ENCODE measurements around the gene OPHN1.

OPHN1 gene

DNA sequence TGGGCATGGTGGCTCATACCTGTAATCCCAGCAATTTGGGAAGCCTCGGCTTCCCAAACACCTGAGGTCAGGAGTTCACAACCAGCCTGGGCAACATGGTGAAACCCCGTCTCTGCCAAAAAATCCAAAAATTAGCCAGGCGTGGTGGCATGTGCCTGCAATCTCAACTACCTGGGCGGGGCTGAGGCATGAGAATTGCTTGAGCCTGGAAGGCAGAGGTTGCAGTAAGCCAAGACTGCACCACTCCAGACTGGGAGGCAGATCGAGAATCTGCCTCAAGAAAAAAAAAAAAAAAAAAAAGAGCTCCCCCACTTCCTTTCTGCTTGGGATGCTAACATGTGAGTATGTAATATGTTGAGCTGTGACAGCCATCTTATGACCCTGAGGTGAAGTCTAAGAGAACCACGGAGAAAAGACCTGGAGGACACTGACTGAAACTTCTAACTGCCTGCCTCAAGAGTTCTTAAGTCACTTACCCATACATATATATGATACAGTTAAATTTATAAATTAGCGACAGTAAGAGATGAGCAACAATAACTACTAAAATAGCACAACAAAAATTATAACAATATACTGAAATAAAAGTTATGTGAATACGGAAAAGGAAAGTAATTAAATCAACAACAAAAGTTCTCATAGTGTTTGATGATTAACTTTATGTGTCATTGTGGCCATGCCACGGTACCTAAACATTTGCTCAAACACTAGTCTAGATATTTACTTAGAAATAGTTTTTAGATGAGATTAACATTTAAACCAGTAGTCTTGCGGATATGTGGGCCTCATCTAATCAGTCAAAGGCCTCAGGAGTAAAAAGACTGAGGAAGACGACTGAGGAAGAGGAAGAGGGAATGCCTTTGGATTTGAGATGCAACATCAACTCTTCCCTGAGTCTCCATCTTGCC lies 178.3 kb downstream of the OPHN1 start:
- DNase-seq (ENCODE audit: low read depth in 3 of 3, low spot score in 1 of 3), result no peak

DNA sequence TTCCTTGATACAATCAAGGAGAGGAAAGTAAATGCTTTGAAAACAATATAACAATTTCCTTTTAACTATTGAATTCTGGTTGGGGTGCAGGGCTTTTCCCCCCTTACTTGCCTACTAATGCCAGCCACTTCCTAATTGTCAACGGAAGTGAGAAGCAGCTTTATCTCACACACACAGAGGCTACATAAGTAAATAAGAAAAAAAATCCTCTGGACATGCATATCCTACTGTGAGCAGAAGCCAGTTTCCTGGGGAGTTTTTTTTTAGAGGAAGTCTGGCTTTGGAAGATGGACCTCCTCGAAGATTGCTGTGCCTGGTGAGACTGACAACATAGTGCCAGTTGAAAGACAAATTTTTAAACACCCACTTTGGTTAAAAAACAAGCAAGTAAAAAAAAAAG lies 180.6 kb downstream of the OPHN1 start:
- DNase-seq (ENCODE audit: low read depth in 3 of 3, low spot score in 1 of 3), result no peak

DNA sequence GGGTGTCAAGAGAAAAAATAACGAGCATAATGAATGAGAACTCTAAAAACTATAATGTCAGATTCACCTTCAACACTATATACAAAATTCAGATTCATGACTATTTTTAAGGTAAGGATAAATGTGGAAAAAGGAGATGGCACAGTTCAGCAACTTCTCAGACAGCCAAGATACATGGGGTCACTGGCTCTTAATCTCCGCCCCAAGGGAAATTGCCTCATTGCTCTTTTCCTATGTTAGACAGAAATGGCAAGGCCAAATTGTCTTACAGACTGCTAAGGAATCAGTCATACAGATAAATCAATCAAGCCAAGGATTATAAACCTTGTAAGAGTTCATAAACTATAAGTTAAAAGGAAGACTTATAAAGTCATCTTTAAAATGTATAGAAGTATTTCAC lies 183.4 kb downstream of the OPHN1 start:
- no peak for DNase-seq (ENCODE audit: low read depth in 3 of 3, low spot score in 1 of 3)

DNA sequence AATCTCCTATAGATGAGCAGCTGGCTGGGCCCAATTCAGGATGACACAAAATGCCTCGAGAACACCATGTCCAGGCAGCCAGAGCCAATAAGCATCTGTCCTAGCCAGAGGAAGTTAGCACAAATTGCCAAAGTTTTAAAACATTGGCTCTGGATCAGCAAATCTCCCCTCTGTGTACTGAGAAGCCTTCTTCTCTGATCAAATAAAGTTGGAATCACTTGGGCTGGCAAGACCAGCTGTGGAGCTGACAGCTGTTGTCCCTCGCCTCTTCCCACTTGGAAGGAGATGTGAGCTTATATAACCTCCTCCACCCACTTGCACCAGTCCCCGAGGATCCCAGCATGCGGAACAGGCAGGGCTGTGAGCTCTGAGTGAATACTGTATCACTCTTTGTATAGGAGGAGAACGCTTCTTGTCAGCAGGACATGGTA lies 183.9 kb downstream of the OPHN1 start:
- no peak for DNase-seq (ENCODE audit: low read depth in 3 of 3, low spot score in 1 of 3)

DNA sequence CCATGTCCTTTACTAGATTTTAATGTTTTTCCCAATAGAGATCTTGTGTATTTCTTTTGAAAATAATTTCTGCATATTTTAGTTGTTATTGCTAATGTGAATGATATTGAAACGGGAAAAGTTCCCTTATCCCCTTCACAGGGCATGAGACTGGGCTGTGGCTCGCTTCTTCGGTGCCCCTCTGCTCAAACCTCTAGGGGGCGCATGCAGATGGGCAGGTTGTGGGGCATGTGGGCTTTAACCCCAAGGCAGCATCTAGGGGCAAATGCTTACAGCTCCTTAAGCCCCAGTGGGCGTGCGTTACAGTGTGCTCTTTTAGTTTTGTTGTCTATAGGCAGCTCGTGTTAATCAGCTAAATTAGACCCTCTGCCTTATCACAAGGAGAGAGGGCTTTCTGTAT lies 194.7 kb downstream of the OPHN1 start:
- DNase-seq (ENCODE audit: low read depth in 3 of 3, low spot score in 1 of 3), result no peak

DNA sequence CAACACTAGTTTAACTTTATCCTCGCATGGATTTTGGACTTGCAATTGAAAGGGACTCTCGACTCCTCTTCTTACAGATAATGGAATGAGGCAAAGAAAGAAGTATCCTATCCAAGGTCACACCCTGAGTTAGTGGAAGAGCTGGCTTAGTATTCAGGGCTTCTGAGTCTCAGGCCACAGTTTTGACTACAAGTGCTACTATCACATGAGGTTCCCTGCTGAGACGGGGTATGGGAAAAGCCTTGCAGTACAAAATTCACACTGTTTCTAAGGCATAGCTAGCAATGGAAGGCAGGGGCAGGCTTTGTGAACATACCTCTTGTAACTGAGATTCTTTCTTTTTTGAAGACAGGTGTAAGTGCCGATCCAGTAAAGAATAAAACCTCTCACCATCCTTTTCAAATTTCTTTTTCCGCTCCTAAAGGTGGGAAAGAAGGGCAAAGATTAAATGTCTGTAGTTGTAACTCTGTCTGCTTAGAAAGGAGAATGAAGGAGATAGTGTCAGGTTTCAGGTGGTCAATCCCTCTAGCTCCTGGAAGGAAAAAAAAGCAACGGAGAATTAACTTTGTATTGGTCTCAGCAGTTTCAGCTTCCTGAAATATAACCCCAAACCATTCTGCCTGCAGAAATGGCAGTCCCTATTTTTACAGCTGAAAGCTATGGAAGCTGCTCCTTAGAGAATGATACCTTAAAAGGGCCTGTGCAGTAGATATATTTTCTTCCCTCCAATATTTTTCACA lies 199.0 kb downstream of the OPHN1 start:
- DNase-seq (ENCODE audit: low read depth in 3 of 3, low spot score in 1 of 3), result no peak

DNA sequence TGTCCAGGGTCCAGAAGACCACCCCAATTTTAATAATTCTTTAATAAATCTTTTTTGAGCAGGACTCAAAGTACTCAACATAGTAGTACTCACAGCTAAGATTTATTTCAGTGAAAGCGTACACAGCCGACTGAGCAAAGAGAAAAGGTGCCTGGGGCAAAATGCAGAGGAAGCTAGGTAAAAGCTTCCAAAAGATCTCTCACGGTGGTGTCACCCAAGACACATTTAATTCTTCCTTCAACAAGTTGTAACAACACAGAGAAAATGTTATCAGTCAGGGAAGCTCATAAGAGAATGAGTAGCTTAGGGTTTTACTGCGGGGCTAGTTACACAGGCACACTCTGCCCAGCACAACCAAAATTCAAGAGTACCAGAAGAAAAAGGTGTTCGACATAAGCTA lies 201.1 kb downstream of the OPHN1 start:
- no peak for DNase-seq (ENCODE audit: low read depth in 3 of 3, low spot score in 1 of 3)

DNA sequence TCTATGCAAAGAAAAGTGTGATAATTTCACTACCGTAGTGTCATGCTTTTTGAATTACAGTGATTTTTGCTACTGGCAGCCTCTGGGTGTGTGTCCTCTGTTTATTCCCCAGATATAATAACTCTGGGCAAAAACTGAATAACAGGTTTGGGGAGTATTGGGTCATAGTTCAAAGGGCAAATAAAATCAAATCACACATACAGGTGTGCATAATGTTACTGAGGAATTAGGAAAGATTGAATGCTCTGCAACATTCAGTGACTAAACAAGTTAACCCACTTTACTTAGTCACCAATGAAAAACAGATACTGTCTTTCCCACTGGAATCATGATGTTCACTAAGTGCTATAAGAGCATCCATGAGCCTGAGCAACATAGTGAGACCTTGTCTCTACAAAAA lies 224.3 kb downstream of the OPHN1 start:
- no peak for DNase-seq (ENCODE audit: low read depth in 3 of 3, low spot score in 1 of 3)

DNA sequence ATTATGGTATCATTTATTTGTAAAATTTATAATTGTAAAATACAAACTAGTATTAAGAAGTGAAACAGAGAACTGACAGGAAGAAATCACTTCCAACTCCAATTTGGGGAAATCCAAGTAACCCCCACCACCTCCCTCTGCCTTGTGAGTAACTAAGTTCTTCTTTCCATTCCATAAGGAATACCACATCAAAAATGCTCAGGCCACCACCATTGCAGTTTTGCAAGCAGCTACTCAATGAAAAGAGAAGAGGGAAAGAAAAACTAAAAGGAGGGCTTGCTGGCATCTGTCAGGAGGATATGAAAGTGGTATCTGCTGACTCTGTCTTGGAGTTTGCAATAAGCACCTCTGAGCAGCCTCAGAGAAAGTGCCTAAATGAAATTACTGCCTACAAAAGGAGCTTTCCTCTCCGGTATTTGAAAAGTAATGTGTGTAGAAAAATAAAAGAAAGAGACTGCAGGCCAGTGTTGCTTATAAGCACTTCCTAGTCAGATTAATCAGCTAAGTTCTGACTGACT lies 228.7 kb downstream of the OPHN1 start:
- DNase-seq (ENCODE audit: low read depth in 3 of 3, low spot score in 1 of 3), result no peak

DNA sequence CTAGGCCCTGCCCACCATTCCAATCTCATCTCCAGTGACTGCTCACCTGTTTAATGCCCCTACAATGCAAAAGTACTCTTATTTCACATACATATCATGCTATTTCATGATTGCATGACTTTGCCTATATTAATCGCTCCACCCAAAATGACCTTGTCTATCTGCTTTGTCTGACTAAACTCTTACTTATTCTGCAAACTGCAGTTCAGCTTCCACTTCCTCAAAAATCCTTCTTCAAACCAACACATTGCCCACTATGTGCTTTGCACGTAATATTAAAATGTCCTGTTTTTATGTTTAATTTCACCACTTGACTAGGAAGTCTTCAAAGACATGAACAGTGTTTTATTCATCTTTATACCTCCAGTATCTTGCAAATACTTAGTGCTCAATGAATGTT lies 229.6 kb downstream of the OPHN1 start:
- no peak for DNase-seq (ENCODE audit: low read depth in 3 of 3, low spot score in 1 of 3)

DNA sequence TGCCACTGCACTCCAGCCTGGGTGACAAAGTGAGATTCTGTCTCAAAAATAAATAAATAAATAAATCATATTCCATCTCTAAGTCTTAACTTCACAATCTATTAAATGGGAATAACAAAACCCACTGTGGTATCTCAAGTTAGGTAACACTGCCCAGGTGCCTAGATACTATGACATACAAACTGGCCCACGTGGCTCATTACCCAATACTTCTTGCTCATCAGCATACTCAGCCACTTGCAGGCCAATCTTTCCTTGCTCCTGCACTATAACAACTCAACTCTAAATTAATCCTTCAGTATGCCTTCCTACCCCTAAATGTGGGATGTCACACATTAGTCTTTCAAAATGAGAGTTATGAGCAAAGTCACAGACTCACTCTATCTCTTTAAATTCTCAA lies 230.1 kb downstream of the OPHN1 start:
- DNase-seq (ENCODE audit: low read depth in 3 of 3, low spot score in 1 of 3), result no peak

DNA sequence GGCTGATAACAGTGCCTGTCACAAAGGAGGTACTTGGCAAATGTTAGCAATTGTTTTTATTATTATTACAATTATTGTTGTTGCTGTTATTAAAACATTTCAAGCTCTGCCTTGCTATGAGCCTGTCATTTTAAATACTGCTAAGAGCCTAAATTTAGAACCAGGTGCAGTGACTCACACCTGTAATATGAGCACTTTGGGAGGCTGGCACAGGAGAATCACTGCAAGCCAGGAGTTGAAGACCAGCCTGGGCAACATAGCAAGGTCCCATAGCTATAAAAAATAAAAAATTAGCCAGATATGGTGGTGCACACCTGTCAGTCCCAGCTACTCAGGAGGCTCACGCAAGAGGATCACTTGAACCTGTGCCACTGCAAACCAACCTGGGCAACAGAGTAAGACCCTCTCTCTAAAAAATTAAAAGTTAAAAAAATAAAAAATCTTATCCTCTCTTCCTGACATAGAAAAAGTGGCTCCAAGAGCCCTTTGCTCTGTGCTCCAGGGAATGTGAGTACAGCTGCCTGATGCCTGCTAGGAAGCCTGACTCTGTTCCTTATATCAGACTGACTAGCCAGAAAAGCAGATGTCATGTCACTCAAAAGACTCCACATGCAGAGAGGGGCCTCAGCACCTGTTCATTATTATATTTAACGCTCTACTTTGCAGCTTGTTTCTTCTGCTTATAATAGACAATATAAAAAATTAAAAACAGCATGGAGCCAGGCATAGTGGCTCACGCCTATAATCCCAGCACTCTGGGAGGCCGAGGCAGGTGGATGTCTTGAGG lies 234.0 kb downstream of the OPHN1 start:
- no peak for DNase-seq (ENCODE audit: low read depth in 3 of 3, low spot score in 1 of 3)

DNA sequence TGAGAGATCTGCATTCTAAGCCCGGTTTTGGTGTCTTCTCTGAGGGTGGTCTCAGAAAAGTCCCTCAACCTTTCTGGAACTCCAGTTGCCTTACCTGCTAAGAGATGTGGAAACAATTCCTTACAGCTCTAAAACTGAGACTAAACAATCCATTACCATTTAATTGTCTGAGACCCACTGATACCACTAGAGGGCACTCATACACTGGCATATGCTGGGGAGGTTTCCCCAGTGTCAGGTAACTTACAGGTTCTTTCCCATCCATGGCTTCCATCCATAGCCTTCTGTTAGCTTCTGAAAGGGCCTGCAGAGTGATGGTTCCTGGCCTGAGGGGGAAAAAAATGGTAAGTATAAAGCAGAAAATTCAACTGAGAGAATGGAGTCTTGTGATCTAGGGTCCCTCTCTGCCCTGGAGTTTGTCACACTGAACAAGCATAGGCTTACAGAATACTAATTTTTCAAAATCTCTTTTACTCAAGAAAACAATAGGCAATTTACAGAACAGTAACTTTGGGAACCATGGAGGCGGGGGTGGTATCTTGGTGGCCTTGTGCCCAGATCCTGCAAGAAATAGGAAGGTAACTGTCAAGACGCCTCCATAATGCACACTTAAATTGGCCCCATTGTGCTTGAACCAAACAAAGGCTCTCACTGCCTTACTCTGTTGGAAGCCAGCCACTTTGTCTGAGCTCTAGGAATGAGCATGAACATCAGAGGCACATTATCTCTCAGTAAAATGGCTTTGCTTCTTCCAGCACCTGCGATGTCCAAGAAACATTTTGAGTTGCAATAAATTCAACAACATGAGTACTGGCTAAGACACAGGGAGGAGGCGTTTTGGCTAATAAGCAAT lies 236.1 kb downstream of the OPHN1 start:
- DNase-seq (ENCODE audit: low read depth in 3 of 3, low spot score in 1 of 3), result no peak

DNA sequence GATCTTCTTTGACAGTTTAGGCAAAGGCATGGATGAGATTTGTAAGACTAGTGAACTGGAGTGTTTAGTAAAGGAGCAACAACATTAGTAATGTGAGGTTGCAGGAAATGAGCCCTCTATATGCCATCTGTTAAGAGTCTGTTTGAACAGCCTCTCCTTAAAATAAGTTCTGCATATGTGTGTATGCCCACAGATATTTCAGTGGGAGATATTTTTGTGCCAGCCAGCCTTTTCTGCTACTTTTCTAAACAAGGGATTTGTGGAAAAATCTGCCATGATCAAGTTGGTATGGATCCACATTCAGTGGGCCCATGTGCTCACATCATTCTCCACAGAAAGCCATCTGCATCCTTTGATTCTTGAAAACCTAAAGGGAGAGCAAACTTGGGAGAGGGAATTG lies 237.7 kb downstream of the OPHN1 start:
- no peak for DNase-seq (ENCODE audit: low read depth in 3 of 3, low spot score in 1 of 3)

DNA sequence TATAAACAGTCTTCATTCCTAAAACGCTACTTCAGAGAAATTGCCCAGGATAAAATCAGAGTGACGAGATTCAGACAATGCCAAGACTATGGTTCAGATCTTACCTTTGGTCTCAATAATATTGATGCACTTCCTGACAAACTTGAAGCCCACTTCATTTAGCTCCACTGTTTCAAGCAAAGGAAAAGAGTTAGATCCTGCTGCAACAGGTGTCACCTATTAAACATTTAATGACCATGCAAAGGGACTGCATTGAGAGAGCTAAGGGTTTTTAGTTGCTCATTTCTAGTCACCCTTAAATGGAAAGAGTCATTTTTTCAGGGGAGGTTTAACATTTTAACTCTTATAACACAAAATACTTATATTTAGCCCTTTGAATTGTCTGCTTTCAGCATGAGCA lies 239.5 kb downstream of the OPHN1 start:
- DNase-seq (ENCODE audit: low read depth in 3 of 3, low spot score in 1 of 3), result no peak

DNA sequence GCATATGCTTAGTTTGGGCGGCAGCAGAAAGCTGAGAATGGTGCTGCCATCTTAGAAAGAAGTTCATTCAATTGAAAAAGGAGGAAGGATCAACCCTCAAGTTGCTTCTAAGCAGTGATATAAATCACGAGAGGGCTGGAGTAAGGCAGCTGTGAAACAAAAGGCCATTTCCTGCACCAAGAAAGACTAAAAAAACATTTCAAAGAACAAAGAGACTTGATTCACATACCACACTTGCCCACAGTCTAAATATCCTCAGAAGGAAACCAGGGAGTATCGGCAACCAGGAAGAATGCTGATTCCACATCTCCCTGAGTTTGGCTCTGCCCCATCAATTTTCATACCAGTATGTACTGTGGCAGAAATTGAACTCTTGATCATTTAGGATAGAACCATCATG lies 240.1 kb downstream of the OPHN1 start:
- DNase-seq (ENCODE audit: low read depth in 3 of 3, low spot score in 1 of 3), result no peak

DNA sequence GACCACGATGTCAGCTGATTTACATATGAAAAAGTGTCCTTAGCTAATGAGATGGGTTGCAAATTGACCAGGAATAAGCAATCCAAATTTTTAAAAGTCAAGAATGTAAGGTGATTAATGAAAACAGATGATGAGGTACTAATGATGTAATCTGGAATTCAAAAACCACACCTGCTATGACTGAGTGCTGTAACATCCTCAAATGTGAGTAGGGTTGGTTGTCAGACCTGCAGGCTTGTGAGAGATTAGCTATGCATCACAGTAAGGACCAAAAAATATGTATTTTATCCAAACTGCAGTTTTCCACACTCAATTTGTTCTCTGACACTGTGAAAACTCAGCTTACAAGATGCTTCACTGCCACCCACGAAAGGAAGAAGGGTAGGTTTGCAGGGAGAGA lies 242.5 kb downstream of the OPHN1 start:
- DNase-seq (ENCODE audit: low read depth in 3 of 3, low spot score in 1 of 3), result no peak

DNA sequence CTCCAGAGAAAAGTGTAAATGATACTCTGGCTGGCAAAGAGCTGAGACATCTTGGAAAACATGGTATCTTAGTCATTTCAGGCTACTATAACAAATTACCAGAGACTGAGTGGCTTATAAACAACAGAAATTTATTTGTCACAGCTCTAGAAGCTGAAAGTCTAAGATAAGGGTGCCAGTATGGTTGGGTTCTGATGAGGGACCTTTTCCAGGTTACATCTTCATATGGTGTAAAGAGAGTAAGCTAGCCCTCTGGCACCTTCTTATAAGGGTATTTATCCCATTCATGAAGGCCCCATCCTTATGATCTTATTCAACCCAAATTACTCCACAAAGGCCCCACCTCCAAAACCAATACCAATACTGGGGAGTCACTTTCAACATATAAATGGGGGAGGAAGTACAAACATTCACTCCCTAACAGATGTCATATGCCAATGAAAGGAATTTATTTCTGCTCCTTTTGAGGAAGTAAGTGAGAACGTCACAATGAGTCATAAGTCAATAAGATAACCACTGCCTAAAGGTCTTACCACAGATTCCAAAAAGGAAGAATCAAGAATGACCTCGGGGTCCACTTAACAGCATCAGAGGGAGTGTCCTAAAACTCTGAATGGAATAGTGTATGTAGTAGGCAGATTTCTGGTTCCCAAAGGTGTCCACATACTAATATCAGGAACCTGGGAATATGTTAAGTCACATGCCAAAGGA lies 246.6 kb downstream of the OPHN1 start:
- DNase-seq (ENCODE audit: low read depth in 3 of 3, low spot score in 1 of 3), result no peak

DNA sequence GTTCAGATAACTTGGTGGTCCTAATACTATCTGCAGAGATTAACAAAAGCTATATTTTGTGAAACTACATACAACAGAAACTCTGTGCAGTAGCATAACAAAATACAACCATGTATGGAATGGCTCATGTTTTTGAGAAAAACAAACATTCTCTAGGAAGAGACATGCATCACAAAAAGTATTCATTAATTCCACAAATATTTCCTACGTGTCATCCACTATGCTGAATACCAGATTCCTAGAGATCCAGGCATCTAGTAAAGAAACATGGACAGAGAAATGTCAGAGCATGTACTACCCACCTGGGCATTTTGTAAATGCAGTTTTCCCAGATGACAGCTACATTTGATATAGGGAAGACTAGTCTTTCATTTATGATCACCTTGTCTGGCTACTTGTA lies 248.1 kb downstream of the OPHN1 start:
- DNase-seq (ENCODE audit: low read depth in 3 of 3, low spot score in 1 of 3), result no peak

DNA sequence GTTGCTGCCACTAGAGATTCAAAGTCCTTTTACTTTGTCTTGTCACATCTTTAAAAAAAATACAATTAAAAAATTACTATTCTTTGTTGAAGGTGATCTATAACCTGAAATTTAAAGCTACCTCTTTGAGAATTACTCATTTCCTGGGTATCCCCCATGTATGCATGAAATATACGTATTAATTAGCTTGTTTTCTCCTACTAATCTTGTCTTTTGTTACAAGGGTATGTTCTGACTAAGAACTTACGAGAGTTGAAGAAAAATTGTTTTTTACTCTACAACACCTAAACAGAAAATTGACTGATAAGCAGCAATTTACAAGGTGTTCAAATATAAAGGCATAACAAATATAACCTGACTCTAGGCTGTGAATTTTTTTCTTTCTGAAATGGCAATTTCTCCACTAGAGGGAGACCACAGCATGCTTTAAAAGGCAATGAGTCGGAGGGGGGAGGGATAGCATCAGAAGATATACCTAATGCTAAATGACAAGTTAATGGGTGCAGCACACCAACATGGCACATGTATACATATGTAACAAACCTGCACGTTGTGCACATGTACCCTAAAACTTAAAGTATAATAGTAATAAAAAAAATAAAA lies 249.6 kb downstream of the OPHN1 start:
- DNase-seq (ENCODE audit: low read depth in 3 of 3, low spot score in 1 of 3), result no peak
